Lower lobe of right lung (tissue), 2 donors: ENCODE results near the gene FLT1. TPM values are rescaled to one million over a fixed set of nuclear protein-coding genes. Genes with fewer than 3 reads are reported as not detected.

Experiments used
- ATAC-seq, 2 donors: fragments of 200-7000 bp; cut with Tn5 transposase; one replicate each; pipeline ENCODE4 v1.9.1; 2020 to 2022; ENCODE audit warnings: mild to moderate bottlenecking in 2 of 2, moderate library complexity in 2 of 2
- DNase-seq: peaks from one replicate; pipeline ENCODE4 v3.0.0-alpha.2; 2020
- H3K27ac ChIP-seq: fragments of 200-600 bp; one replicate; pipeline ENCODE4 v1.8.0; 2022
- H3K27me3 ChIP-seq: fragments of 200-600 bp; one replicate; pipeline ENCODE4 v1.8.0; 2022; ENCODE audit warnings: low read depth
- H3K36me3 ChIP-seq: fragments of 200-600 bp; one replicate; pipeline ENCODE4 v1.8.0; 2022; ENCODE audit warnings: mild to moderate bottlenecking
- H3K4me1 ChIP-seq: fragments of 200-600 bp; one replicate; pipeline ENCODE4 v1.8.0; 2022
- H3K4me3 ChIP-seq: fragments of 200-600 bp; one replicate; pipeline ENCODE4 v1.8.0; 2022; ENCODE audit warnings: mild to moderate bottlenecking
- H3K9me3 ChIP-seq: fragments of 200-600 bp; one replicate; pipeline ENCODE4 v1.8.0; 2022
- CTCF ChIP-seq: fragments of 200-600 bp; IDR thresholded peaks from one replicate; pipeline ENCODE4 v1.8.0; 2022; ENCODE audit warnings: antibody characterized with exemption, mild to moderate bottlenecking
- intact Hi-C: fragments of 100-400 bp; cut with DNase I; formaldehyde crosslinking; loops from one replicate; pipeline ENCODE4 v1.11.0; 2022
- total RNA-seq: library from RNA; stranded (reverse); fragmentation: NEBNext Ultra II Directional; extraction: Animal tissue kit (Norgen Biotek cat#: 25700); gene quantifications from one replicate; pipeline ENCODE4 v1.2.1, GENCODE V29; 2021
- donor health status: DM: no; HTN: yes; CAD: no; lungs with severe emphysema.

Gene FLT1
- total RNA-seq, 1 donor from 2014 or later: 41.9 TPM

- Histone ChIP-seq H3K27me3 (no peaks in the 10 kb centered on the region), H3K36me3 (no peaks in the 10 kb centered on the region), H3K9me3 (no peaks in the 10 kb centered on the region), H3K4me1 (no peaks in the 10 kb centered on the region), H3K4me3 (no peak overlapping the region), H3K27ac (no peak overlapping the region)
- DNase-seq (no peak), ATAC-seq (no peak)
- intact Hi-C loops: no loop called here
- TF ChIP-seq CTCF: no peak
Measured at GRCh38 chr13:28459911-28460310, 35.0 kb downstream of the FLT1 start.

- intact Hi-C loops: no loop called here
- H3K4me3 ChIP-seq: no peak overlapping the region
- ATAC-seq: no peak
- no peaks in the 10 kb centered on the region for H3K36me3 ChIP-seq
- DNase-seq: no peak
- no peaks in the 10 kb centered on the region for H3K27me3 ChIP-seq
- H3K27ac ChIP-seq: no peak overlapping the region
- H3K9me3 ChIP-seq: no peaks in the 10 kb centered on the region
- no peak for TF ChIP-seq CTCF
- H3K4me1 ChIP-seq: no peaks in the 10 kb centered on the region
Measured at GRCh38 chr13:28458608-28459007, 36.3 kb downstream of the FLT1 start.

- no peak overlapping the region for H3K27ac ChIP-seq
- intact Hi-C loops: no loop called here
- no peaks in the 10 kb centered on the region for H3K27me3 ChIP-seq
Measured at GRCh38 chr13:28458051-28458450, 36.9 kb downstream of the FLT1 start.

GRCh38 chr13:28457521-28457920 lies 37.4 kb downstream of the FLT1 start:
- TF ChIP-seq CTCF: no peak
- Histone ChIP-seq H3K4me3 (no peak overlapping the region), H3K4me1 (no peaks in the 10 kb centered on the region), H3K27me3 (no peaks in the 10 kb centered on the region), H3K27ac (no peak overlapping the region), H3K9me3 (no peaks in the 10 kb centered on the region), H3K36me3 (no peaks in the 10 kb centered on the region)
- ATAC-seq: no peak
- intact Hi-C loops: no loop called here
- no peak for DNase-seq

More at GRCh38 chr13:28458051-28458450, 36.9 kb downstream of the FLT1 start:
- no peak for TF ChIP-seq CTCF
- Histone ChIP-seq H3K4me1 (no peaks in the 10 kb centered on the region), H3K9me3 (no peaks in the 10 kb centered on the region), H3K36me3 (no peaks in the 10 kb centered on the region), H3K4me3 (no peak overlapping the region)
- ATAC-seq: no peak
- DNase-seq: no peak

- Histone ChIP-seq H3K4me1 (peaks cover 11% of the 10 kb centered on the region), H3K4me3 (no peak overlapping the region), H3K36me3 (no peaks in the 10 kb centered on the region), H3K27ac (no peak overlapping the region), H3K27me3 (no peaks in the 10 kb centered on the region), H3K9me3 (no peaks in the 10 kb centered on the region)
- ATAC-seq (no peak), DNase-seq (no peak)
- intact Hi-C loops: no loop called here
- no peak for TF ChIP-seq CTCF
Measured at GRCh38 chr13:28455580-28456194, 39.2 kb downstream of the FLT1 start.

GRCh38 chr13:28452755-28453154 lies 42.2 kb downstream of the FLT1 start:
- H3K27me3 ChIP-seq: no peaks in the 10 kb centered on the region
- no peak overlapping the region for H3K27ac ChIP-seq
- H3K4me3 ChIP-seq: no peak overlapping the region
- no peak for TF ChIP-seq CTCF
- no peak for ATAC-seq
- H3K9me3 ChIP-seq: peaks cover 6% of the 10 kb centered on the region
- no peak for DNase-seq
- no peaks in the 10 kb centered on the region for H3K36me3 ChIP-seq
- H3K4me1 ChIP-seq: peaks cover 11% of the 10 kb centered on the region
- intact Hi-C loops: no loop called here
